Hepatocyte (in vitro differentiated cells): ENCODE results near the gene CHMP5. TPM values are rescaled to one million over a fixed set of nuclear protein-coding genes. Genes with fewer than 3 reads are reported as not detected.

ENCODE experiments used
- DNase-seq: peaks from one replicate; pipeline ENCODE4 v3.0.0-alpha.2; 2016; ENCODE audit warnings: low spot score
- H2AFZ ChIP-seq: fragments of 200-600 bp; sonication (generic); 2 replicates; pipeline ENCODE4 v1.6.0; 2016; ENCODE audit warnings: antibody characterized with exemption, mild to moderate bottlenecking
- H3K27ac ChIP-seq: fragments of 200-600 bp; sonication (generic); 2 replicates; pipeline ENCODE4 v1.5.1; 2016; ENCODE audit warnings: mild to moderate bottlenecking
- H3K27me3 ChIP-seq: fragments of 200-600 bp; sonication (generic); 2 replicates; pipeline ENCODE4 v1.6.1; 2016
- H3K36me3 ChIP-seq: fragments of 200-600 bp; sonication (generic); replicated peaks from 2 replicates; pipeline ENCODE4 v1.5.1; 2016; ENCODE audit warnings: low read depth; ENCODE audit not compliant: insufficient read depth
- H3K4me1 ChIP-seq: fragments of 200-600 bp; sonication (generic); 2 replicates; pipeline ENCODE4 v1.5.1; 2016; ENCODE audit warnings: mild to moderate bottlenecking, moderate library complexity; ENCODE audit not compliant: insufficient read depth
- H3K4me2 ChIP-seq: fragments of 200-600 bp; sonication (generic); 2 replicates; pipeline ENCODE4 v1.6.0; 2016
- H3K4me3 ChIP-seq: fragments of 200-600 bp; sonication (generic); 2 replicates; pipeline ENCODE4 v1.5.1; 2016; ENCODE audit warnings: mild to moderate bottlenecking
- H3K79me2 ChIP-seq: fragments of 200-600 bp; sonication (generic); 2 replicates; pipeline ENCODE4 v1.6.0; 2017; ENCODE audit warnings: mild to moderate bottlenecking
- H3K9me2 ChIP-seq: fragments of 200-600 bp; sonication (generic); replicated peaks from 2 replicates; pipeline ENCODE4 v1.6.0; 2017; ENCODE audit warnings: mild to moderate bottlenecking; ENCODE audit not compliant: insufficient read depth
- H3K9me3 ChIP-seq: fragments of 200-600 bp; sonication (generic); 2 replicates; pipeline ENCODE4 v1.5.1; 2016; ENCODE audit warnings: low read depth, mild to moderate bottlenecking
- H4K20me1 ChIP-seq: fragments of 200-600 bp; sonication (generic); 2 replicates; pipeline ENCODE4 v1.6.0; 2016; ENCODE audit warnings: mild to moderate bottlenecking; ENCODE audit not compliant: insufficient read depth, poor library complexity, severe bottlenecking
- CTCF ChIP-seq: fragments of 200-600 bp; sonication (generic); IDR thresholded peaks from 2 replicates; pipeline ENCODE4 v1.5.1; 2016; ENCODE audit warnings: antibody characterized with exemption, mild to moderate bottlenecking; ENCODE audit not compliant: poor library complexity
- EZH2 ChIP-seq: fragments of 200-600 bp; sonication (generic); IDR thresholded peaks from 2 replicates; pipeline ENCODE4 v1.6.1; 2016; ENCODE audit warnings: antibody characterized with exemption, mild to moderate bottlenecking, borderline replicate concordance
- EZH2phosphoT487 ChIP-seq: fragments of 200-600 bp; sonication (generic); IDR thresholded peaks from one replicate; pipeline ENCODE4 v1.6.1; 2018; ENCODE audit warnings: antibody characterized with exemption, mild to moderate bottlenecking, low read depth, moderate library complexity; ENCODE audit not compliant: unreplicated experiment, severe bottlenecking
- WGBS: methylation state at CpG from one replicate; pipeline ENCODE4 v1.1.6; 2016; ENCODE audit warnings: low lambda C conversion rate; ENCODE audit errors: missing lambda C conversion rate; 5-methylcytosine and 5-hydroxymethylcytosine counted together
- polyA plus RNA-seq: library from polyadenylated mRNA; unstranded; fragments of >200 nt; fragmentation: Nextera tagmentation; extraction: Ambion mirVana; gene quantifications from 2 replicates; pipeline ENCODE4 v1.2.1, GENCODE V29; 2016
- total RNA-seq: library from RNA; depleted of rRNA; stranded (reverse); fragments of >200 nt; gene quantifications from 2 replicates; pipeline ENCODE4 v1.2.3, GENCODE V29; 2014

Gene CHMP5
- total and polyA plus RNA-seq, 2 experiments from 2014 or later = 91.5 to 109 TPM

- H3K9me3 ChIP-seq = no peaks in the 10 kb centered on the region
- DNase-seq = no peak
- no peaks in the 10 kb centered on the region for H3K4me1 ChIP-seq
- no peaks in the 10 kb centered on the region for H3K79me2 ChIP-seq
- no peaks in the 10 kb centered on the region for H3K36me3 ChIP-seq
- H3K4me2 ChIP-seq = no peak overlapping the region
- no peak overlapping the region for H3K27ac ChIP-seq
- no peak overlapping the region for H2AFZ ChIP-seq
- H3K9me2 ChIP-seq = no peaks in the 10 kb centered on the region
- H3K4me3 ChIP-seq = no peak overlapping the region
- WGBS = 86% methylated on average over 13 of the region's 13 CpGs
- H4K20me1 ChIP-seq = no peaks in the 10 kb centered on the region
- H3K27me3 ChIP-seq = no peaks in the 10 kb centered on the region
- TF ChIP-seq EZH2 (no peak), EZH2phosphoT487 (no peak), CTCF (no peak)
These were observed 33.9 kb upstream of the CHMP5 start for GRCh38 chr9:33230756-33231622.

- Histone ChIP-seq H2AFZ (no peak overlapping the region), H3K4me1 (no peaks in the 10 kb centered on the region), H3K27me3 (no peaks in the 10 kb centered on the region), H3K79me2 (no peaks in the 10 kb centered on the region), H4K20me1 (no peaks in the 10 kb centered on the region), H3K9me2 (no peaks in the 10 kb centered on the region), H3K4me3 (no peak overlapping the region), H3K36me3 (no peaks in the 10 kb centered on the region), H3K4me2 (no peak overlapping the region), H3K9me3 (no peaks in the 10 kb centered on the region), H3K27ac (no peak overlapping the region)
- TF ChIP-seq CTCF (no peak), EZH2 (no peak), EZH2phosphoT487 (no peak)
- DNase-seq = no peak
- 79% methylated on average over 2 of the region's 2 CpGs for WGBS
These were observed 33.3 kb upstream of the CHMP5 start for GRCh38 chr9:33231623-33231942.

GRCh38 chr9:33232815-33233214 is 32.0 kb upstream of the CHMP5 start:
- WGBS = 84% methylated on average over 6 of the region's 6 CpGs
- TF ChIP-seq EZH2 = no peak
- no peak for TF ChIP-seq EZH2phosphoT487
- TF ChIP-seq CTCF = no peak
- no peaks in the 10 kb centered on the region for H4K20me1 ChIP-seq

More at GRCh38 chr9:33232815-33233214, 32.0 kb upstream of the CHMP5 start:
- Histone ChIP-seq H3K4me1 (no peaks in the 10 kb centered on the region), H3K27me3 (no peaks in the 10 kb centered on the region), H3K4me3 (no peak overlapping the region), H3K79me2 (no peaks in the 10 kb centered on the region), H3K36me3 (no peaks in the 10 kb centered on the region), H3K9me2 (no peaks in the 10 kb centered on the region), H2AFZ (no peak overlapping the region), H3K27ac (no peak overlapping the region), H3K9me3 (no peaks in the 10 kb centered on the region), H3K4me2 (no peak overlapping the region)
- DNase-seq = no peak
